Cardiac muscle cell (in vitro differentiated cells and primary cell): ENCODE measurements around the gene SEC23B. TPM values are rescaled to one million over a fixed set of nuclear protein-coding genes. Genes with fewer than 3 reads are reported as not detected.
A peak's percentile ranks its signal among the peaks of the same experiment; 100 is the strongest.
"Not testable (repeated sequence)": the region's sequence is repeated elsewhere in the genome, so short reads cannot be mapped to it uniquely, and the experiment has no call there.

Source experiments
- DNase-seq, 2 donors: peaks; one replicate each; pipeline versions ENCODE4 v3.0.0 to v3.0.0-alpha.2; 2010 to 2017; ENCODE audit warnings: low read depth in 1 of 2, low spot score in 1 of 2
- H3K27ac ChIP-seq: fragments of 200-600 bp; sonication (generic); 2 replicates; pipeline ENCODE4 v1.5.1; 2016
- H3K27me3 ChIP-seq: fragments of 200-600 bp; sonication (generic); 2 replicates; pipeline ENCODE4 v1.6.0; 2016; ENCODE audit warnings: control low read depth
- H3K36me3 ChIP-seq: fragments of 200-600 bp; sonication (generic); 2 replicates; pipeline ENCODE4 v1.5.1; 2016; ENCODE audit warnings: control low read depth
- H3K4me1 ChIP-seq: fragments of 200-600 bp; sonication (generic); 2 replicates; pipeline ENCODE4 v1.8.1; 2017; ENCODE audit warnings: low read depth, mild to moderate bottlenecking, mixed run types
- H3K4me3 ChIP-seq: fragments of 200-600 bp; sonication (generic); 2 replicates; pipeline ENCODE4 v1.5.1; 2016; ENCODE audit warnings: mild to moderate bottlenecking
- H3K9me3 ChIP-seq: fragments of 200-600 bp; sonication (generic); 2 replicates; pipeline ENCODE4 v1.5.1; 2017; ENCODE audit warnings: low read depth, mild to moderate bottlenecking, control low read depth
- CTCF ChIP-seq: IDR thresholded peaks from 2 replicates; pipeline ENCODE4 v1.5.1; 2012; ENCODE audit warnings: low read depth, mild to moderate bottlenecking, low read length
- polyA plus RNA-seq: library from polyadenylated mRNA; unstranded; fragments of >200 nt; fragmentation: Nextera tagmentation; extraction: Ambion mirVana; gene quantifications from 2 replicates; pipeline ENCODE4 v1.2.1, GENCODE V29; 2016
- total RNA-seq: library from RNA; depleted of rRNA; stranded (reverse); fragments of >200 nt; gene quantifications from 2 replicates; pipeline ENCODE4 v1.2.3, GENCODE V29; 2016

SEC23B gene
- total and polyA plus RNA-seq, 2 experiments from 2014 or later: 22.9 to 33.7 TPM

GRCh38 chr20:18514127-18514526 lies 6.4 kb downstream of the SEC23B start:
- Histone ChIP-seq H3K27me3 (no peaks in the 10 kb centered on the region), H3K9me3 (no peaks in the 10 kb centered on the region), H3K27ac (no peak overlapping the region), H3K4me1 (no peaks in the 10 kb centered on the region), H3K4me3 (no peak overlapping the region), H3K36me3 (peaks cover 42% of the 10 kb centered on the region)
- no peak for TF ChIP-seq CTCF
- no peak for DNase-seq

GRCh38 chr20:18515973-18516372 lies 8.2 kb downstream of the SEC23B start:
- no peak overlapping the region for H3K4me3 ChIP-seq
- peaks cover 29% of the 10 kb centered on the region for H3K36me3 ChIP-seq
- no peak for TF ChIP-seq CTCF
- H3K4me1 ChIP-seq: no peaks in the 10 kb centered on the region
- H3K9me3 ChIP-seq: no peaks in the 10 kb centered on the region
- no peaks in the 10 kb centered on the region for H3K27me3 ChIP-seq
- no peak for DNase-seq
- no peak overlapping the region for H3K27ac ChIP-seq

DNA sequence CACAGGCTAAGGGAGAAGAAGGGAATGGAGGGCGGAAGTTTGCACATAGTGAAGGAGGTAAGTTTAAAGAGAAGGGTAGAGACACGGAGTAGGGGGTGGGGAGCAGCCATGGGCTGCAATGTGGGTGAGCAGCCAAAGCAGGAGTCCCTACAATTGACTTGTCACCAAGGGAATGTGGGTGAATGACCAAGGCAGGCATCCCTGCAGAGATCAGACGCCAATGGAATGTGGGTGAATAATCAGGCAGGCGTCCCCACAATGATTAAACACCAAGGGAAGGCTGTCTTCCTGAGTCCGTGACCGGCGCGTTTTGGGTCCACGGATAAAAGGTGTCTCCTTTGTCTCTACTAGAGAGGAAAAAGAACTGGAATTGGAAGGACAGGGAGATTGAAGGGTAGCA lies 14.3 kb downstream of the SEC23B start:
- H3K9me3 ChIP-seq, H3K4me1 ChIP-seq, H3K27me3 ChIP-seq, DNase-seq, H3K4me3 ChIP-seq, H3K27ac ChIP-seq: not testable (repeated sequence)
- peaks cover 28% of the 10 kb centered on the region for H3K36me3 ChIP-seq

DNA sequence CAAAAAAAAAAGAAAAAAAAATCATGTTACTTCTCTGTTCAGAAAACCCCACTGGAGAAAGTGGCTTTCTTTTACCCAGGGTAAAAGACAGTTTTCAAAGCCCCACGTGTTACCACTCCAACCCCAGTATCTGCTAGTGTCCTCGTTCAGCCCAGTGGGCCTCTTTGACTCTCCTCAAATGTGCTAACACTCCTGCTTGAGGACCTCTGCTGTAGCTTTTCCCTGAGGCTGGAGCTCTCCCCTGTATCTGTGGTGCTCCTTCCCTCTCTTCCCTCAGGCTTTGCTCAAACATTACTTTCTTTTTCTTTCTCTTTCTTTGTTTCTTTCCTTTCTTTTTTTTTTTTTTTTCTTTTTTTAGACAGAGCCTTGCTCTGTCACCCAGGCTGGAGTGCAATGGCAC lies 15.3 kb downstream of the SEC23B start:
- no peak for TF ChIP-seq CTCF
- no peak for DNase-seq

DNA sequence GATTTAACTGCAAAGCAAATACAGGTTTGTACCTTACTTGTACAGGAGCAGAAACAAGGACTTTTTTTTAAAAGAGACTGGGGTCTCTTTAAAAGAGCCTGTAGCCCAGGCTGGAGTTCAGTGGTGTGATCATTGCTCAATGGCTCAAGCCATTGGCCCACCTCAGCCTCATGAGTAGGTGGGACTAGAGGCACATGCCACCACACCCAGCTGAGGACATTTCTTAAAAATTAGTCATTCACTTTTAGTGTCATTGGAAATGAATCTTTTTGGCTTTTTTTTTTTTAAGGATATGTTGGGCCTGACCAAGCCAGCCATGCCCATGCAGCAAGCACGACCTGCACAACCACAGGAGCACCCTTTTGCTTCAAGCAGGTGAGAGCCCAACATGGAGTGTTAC lies 16.9 kb downstream of the SEC23B start:
- peak in 1 of 2 donors; percentile 9 for DNase-seq
- Histone ChIP-seq H3K9me3 (no peaks in the 10 kb centered on the region), H3K27ac (no peak overlapping the region), H3K27me3 (no peaks in the 10 kb centered on the region), H3K4me1 (no peaks in the 10 kb centered on the region), H3K36me3 (peaks cover 35% of the 10 kb centered on the region), H3K4me3 (no peak overlapping the region)
- no peak for TF ChIP-seq CTCF

More for the DNA sequence above, 15.3 kb downstream of the SEC23B start:
- Histone ChIP-seq H3K9me3 (no peaks in the 10 kb centered on the region), H3K27me3 (no peaks in the 10 kb centered on the region), H3K4me1 (no peaks in the 10 kb centered on the region), H3K4me3 (no peak overlapping the region), H3K27ac (no peak overlapping the region), H3K36me3 (peaks cover 32% of the 10 kb centered on the region)

GRCh38 chr20:18526761-18527160 lies 19.0 kb downstream of the SEC23B start:
- H3K27me3 ChIP-seq, H3K27ac ChIP-seq, H3K4me3 ChIP-seq, H3K4me1 ChIP-seq, H3K9me3 ChIP-seq: not testable (repeated sequence)
- H3K36me3 ChIP-seq: peaks cover 43% of the 10 kb centered on the region
- peak in 1 of 2 donors; percentile 8 for DNase-seq

DNA sequence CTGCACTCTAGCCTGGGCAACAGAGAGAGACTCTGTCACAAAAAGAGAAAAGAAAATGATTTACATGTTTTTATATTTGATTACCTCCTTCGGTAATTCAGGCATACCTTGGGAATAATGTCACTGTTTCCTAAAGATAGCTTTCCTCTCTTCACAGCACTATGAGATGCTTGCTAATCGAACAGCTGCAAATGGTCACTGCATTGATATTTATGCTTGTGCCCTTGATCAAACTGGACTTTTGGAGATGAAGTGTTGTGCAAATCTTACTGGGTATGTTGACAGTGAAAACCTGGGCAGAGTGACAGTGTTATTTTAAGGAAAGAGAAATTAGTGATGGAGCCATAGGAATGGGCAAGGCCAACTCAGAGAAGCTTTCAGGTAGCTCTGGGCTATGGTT lies 19.6 kb downstream of the SEC23B start:
- H3K27ac ChIP-seq: no peak overlapping the region
- no peak for DNase-seq
- TF ChIP-seq CTCF: no peak
- no peaks in the 10 kb centered on the region for H3K27me3 ChIP-seq
- no peak overlapping the region for H3K4me3 ChIP-seq
- H3K4me1 ChIP-seq: no peaks in the 10 kb centered on the region
- H3K36me3 ChIP-seq: peaks cover 48% of the 10 kb centered on the region
- H3K9me3 ChIP-seq: no peaks in the 10 kb centered on the region
